ENCODE measurements around the gene FUBP3.
"Not testable (repeated sequence)": the region's sequence is repeated elsewhere in the genome, so short reads cannot be mapped to it uniquely, and the experiment has no call there.

The FUBP3 gene

GRCh38 chr9:130556396-130557076 lies 22.8 kb upstream of the FUBP3 start:
- no peak overlapping the region for H3K4me3 ChIP-seq (ENCODE audit: low read length)
- no peak for DNase-seq (ENCODE audit: low read depth)
- no peak for TF ChIP-seq CTCF (IDR thresholded peaks at IDR 0.05; ENCODE audit: insufficient read depth, low read depth, low read length, missing control alignments)

- TF ChIP-seq CTCF (IDR thresholded peaks at IDR 0.05; ENCODE audit: insufficient read depth, low read depth, low read length, missing control alignments): no peak
- H3K4me3 ChIP-seq (ENCODE audit: low read length): no peak overlapping the region
- no peak for DNase-seq (ENCODE audit: low read depth)
Measured at GRCh38 chr9:130557077-130557468, 22.3 kb upstream of the FUBP3 start.

- H3K4me3 ChIP-seq (ENCODE audit: low read length): no peak overlapping the region
- peak; percentile 94 for DNase-seq (ENCODE audit: low read depth)
- no peak for TF ChIP-seq CTCF (IDR thresholded peaks at IDR 0.05; ENCODE audit: insufficient read depth, low read depth, low read length, missing control alignments)
Measured at GRCh38 chr9:130561056-130561455, 18.3 kb upstream of the FUBP3 start.

GRCh38 chr9:130562525-130562924 lies 16.9 kb upstream of the FUBP3 start:
- DNase-seq (ENCODE audit: low read depth); H3K4me3 ChIP-seq (ENCODE audit: low read length): not testable (repeated sequence)

- TF ChIP-seq CTCF (IDR thresholded peaks at IDR 0.05; ENCODE audit: insufficient read depth, low read depth, low read length, missing control alignments): no peak
- no peak overlapping the region for H3K4me3 ChIP-seq (ENCODE audit: low read length)
- no peak for DNase-seq (ENCODE audit: low read depth)
Measured at GRCh38 chr9:130563797-130564196, 15.6 kb upstream of the FUBP3 start.

- TF ChIP-seq CTCF (IDR thresholded peaks at IDR 0.05; ENCODE audit: insufficient read depth, low read depth, low read length, missing control alignments): no peak
Measured at GRCh38 chr9:130565792-130566191, 13.6 kb upstream of the FUBP3 start.

GRCh38 chr9:130570208-130570607 lies 9.2 kb upstream of the FUBP3 start:
- DNase-seq (ENCODE audit: low read depth): peak; percentile 46
- no peak overlapping the region for H3K4me3 ChIP-seq (ENCODE audit: low read length)
- no peak for TF ChIP-seq CTCF (IDR thresholded peaks at IDR 0.05; ENCODE audit: insufficient read depth, low read depth, low read length, missing control alignments)

More at GRCh38 chr9:130565792-130566191, 13.6 kb upstream of the FUBP3 start:
- H3K4me3 ChIP-seq (ENCODE audit: low read length): no peak overlapping the region
- no peak for DNase-seq (ENCODE audit: low read depth)

All from epithelial cell of esophagus (primary cell).